Fibroblast of mammary gland (primary cell): ENCODE results near the gene RGMB.

Experiments
- DNase-seq: peaks from one replicate; pipeline ENCODE4 v3.0.0-alpha.2; 2010; ENCODE audit warnings: low read depth
- H3K4me3 ChIP-seq: 2 replicates; pipeline ENCODE4 v1.5.1; 2011; ENCODE audit warnings: low read depth, mild to moderate bottlenecking, low read length, moderate library complexity; ENCODE audit not compliant: control insufficient read depth
- CTCF ChIP-seq: conservative IDR thresholded peaks from 2 replicates; pipeline ENCODE4 v1.5.1; 2011; ENCODE audit warnings: low read depth, low read length, inconsistent platforms; ENCODE audit not compliant: control insufficient read depth, insufficient read depth

RGMB gene

GRCh38 chr5:98768960-98769209 is 4.6 kb upstream of the RGMB start:
- peak overlapping the region; percentile 93 for H3K4me3 ChIP-seq
- DNase-seq: no peak
- no peak for TF ChIP-seq CTCF

GRCh38 chr5:98769210-98769958 is 4.1 kb upstream of the RGMB start:
- peak; percentile 66 for DNase-seq
- peak overlapping the region; percentile 93 for H3K4me3 ChIP-seq
- peak; percentile 49 for TF ChIP-seq CTCF

- peak overlapping the region; percentile 93 for H3K4me3 ChIP-seq
- DNase-seq: no peak
- TF ChIP-seq CTCF: no peak
These were observed 3.6 kb upstream of the RGMB start for GRCh38 chr5:98769959-98770208.

GRCh38 chr5:98770209-98770910 is 3.1 kb upstream of the RGMB start:
- TF ChIP-seq CTCF: no peak
- peak overlapping the region; percentile 93 for H3K4me3 ChIP-seq
- peak; percentile 69 for DNase-seq

- no peak for DNase-seq
- no peak for TF ChIP-seq CTCF
- peak overlapping the region; percentile 93 for H3K4me3 ChIP-seq
These were observed 2.5 kb upstream of the RGMB start for GRCh38 chr5:98770911-98771322.

- peak overlapping the region; percentile 93 for H3K4me3 ChIP-seq
- peak; percentile 95 for DNase-seq
- peak; percentile 98 for TF ChIP-seq CTCF
These were observed 1.9 kb upstream of the RGMB start for GRCh38 chr5:98771382-98772109.
